SK-N-MC (cell line): Measurements from ENCODE around the gene ALKBH4.
"Not testable (repeated sequence)": the region's sequence is repeated elsewhere in the genome, so short reads cannot be mapped to it uniquely, and the experiment has no call there.

Experiments
- FOXP2 ChIP-seq: optimal IDR thresholded peaks from 2 replicates; pipeline ENCODE3; 2011; ENCODE audit warnings: mild to moderate bottlenecking, moderate library complexity; ENCODE audit not compliant: insufficient read depth; ENCODE audit errors: extremely low read length, control extremely low read depth
- POLR2AphosphoS5 ChIP-seq: IDR thresholded peaks from 2 replicates; pipeline ENCODE4 v1.6.1; 2012; ENCODE audit warnings: mild to moderate bottlenecking, low read depth, low read length, borderline replicate concordance

DNA sequence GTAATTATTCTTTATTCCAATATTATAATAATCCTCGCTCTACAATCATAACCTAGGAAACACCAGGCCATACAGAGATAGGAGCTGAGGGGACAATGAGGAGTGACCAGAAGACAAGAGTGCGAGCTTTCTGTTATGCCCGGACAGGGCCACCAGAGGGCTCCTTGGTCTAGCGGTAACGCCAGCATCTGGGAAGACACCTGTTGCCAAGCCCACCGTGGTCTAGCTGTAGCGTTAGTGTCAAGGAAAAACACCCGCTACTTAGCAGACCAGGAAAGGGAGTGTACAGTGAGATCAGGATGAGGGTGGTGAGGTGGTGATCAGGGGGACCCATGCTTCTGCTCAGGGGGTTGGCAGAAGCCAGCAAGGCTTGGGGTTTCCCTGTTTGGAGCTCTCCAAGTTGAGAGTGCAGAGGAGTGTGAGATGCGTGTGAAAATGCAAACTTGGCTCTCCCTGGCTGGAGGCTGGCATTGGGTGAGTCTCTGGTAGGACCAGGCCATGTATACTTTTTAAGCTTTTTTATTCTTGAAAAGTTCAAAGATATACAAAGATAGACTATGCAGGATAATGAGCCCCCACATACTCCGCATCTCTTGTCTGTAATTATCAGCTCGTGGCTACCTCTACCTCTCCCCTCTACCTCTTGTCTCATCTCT is 15.4 kb upstream of the ALKBH4 start:
- TF ChIP-seq POLR2AphosphoS5, FOXP2: not testable (repeated sequence)
